Right lobe of liver (tissue), 4 donors: ENCODE results near the gene GPC5.

Source experiments
- CTCF ChIP-seq, 4 donors: fragments of 200-600 bp in 3 of 4; fragments of 450-650 bp in 1 of 4; IDR thresholded peaks; one replicate each; pipeline versions ENCODE4 v1.5.1 to v1.8.0; 2016 to 2022; ENCODE audit warnings: antibody characterized with exemption in 4 of 4, mild to moderate bottlenecking in 2 of 4
- POLR2A ChIP-seq: fragments of 450-650 bp; IDR thresholded peaks from one replicate; pipeline ENCODE4 v1.6.1; 2017; ENCODE audit warnings: antibody characterized with exemption, mild to moderate bottlenecking
- donor health status: DM: no; HTN: no; CAD: no.
- donor health status: DM: no; HTN: no; CAD: no.
- donor health status: DM: no; HTN: yes; CAD: no.

DNA sequence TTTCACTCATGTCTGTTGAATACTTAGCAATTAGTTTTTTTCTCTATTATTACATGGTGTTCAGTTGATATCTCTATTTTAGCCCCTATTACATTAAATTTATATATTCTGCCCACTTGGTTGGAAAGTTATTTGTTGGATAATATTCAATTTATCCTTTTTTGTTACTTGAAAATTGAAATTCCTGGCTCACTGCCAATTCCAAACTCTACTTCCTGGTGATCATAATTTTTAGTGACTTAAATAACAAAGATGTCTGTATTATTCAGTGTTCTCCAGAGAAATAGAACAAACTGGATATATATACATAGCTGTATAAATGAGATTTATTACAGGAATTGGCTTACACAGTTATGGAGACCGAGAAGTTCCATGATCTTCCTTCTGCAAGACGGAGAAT lies 93.6 kb downstream of the GPC5 start:
- no peak for TF ChIP-seq CTCF (IDR thresholded peaks at IDR 0.05)
- no peak for TF ChIP-seq POLR2A
